HepG2 (cell line): ENCODE measurements around the gene SOAT1. TPM values are rescaled to one million over a fixed set of nuclear protein-coding genes. Genes with fewer than 3 reads are reported as not detected.

Experiments used
- AKNA ChIP-seq: sonication (generic); formaldehyde crosslinking; IDR thresholded peaks from 2 replicates; pipeline ENCODE4 v1.4.0; 2020; ENCODE audit warnings: missing genetic modification reagents, borderline replicate concordance
- CBX1 ChIP-seq: IDR thresholded peaks from one replicate; pipeline ENCODE4 v1.6.1; 2016; ENCODE audit warnings: antibody characterized with exemption, low read depth
- FLYWCH1 ChIP-seq: sonication (generic); formaldehyde crosslinking; IDR thresholded peaks from 2 replicates; pipeline ENCODE4 v1.8.1; 2023; ENCODE audit warnings: mild to moderate bottlenecking, missing genetic modification reagents
- MAF1 ChIP-seq: sonication (generic); formaldehyde crosslinking; IDR thresholded peaks from 2 replicates; pipeline ENCODE4 v1.5.0; 2020; ENCODE audit warnings: missing genetic modification reagents, borderline replicate concordance
- MIER3 ChIP-seq: IDR thresholded peaks from 2 replicates; pipeline ENCODE4 v1.6.1; 2016; ENCODE audit warnings: missing compliant biosample characterization, borderline replicate concordance
- MNT ChIP-seq: fragments of 450-650 bp; IDR thresholded peaks from 2 replicates; pipeline ENCODE4 v1.6.1; 2016
- SMYD3 ChIP-seq: sonication (generic); formaldehyde crosslinking; IDR thresholded peaks from 2 replicates; pipeline ENCODE4 v1.8.1; 2023; ENCODE audit warnings: mild to moderate bottlenecking, missing genetic modification reagents
- TCF12 ChIP-seq, 2 experiments: fragments of 450-650 bp in 1 of 2; sonication (generic) in 1 of 2; formaldehyde crosslinking in 1 of 2; IDR thresholded peaks; 2 replicates each; pipeline versions ENCODE4 v1.6.1 to v1.8.0; 2017 to 2022; ENCODE audit warnings: antibody characterized with exemption in 1 of 2, mild to moderate bottlenecking in 1 of 2, missing genetic modification reagents in 1 of 2, moderate library complexity in 1 of 2
- TOE1 ChIP-seq: sonication (generic); formaldehyde crosslinking; IDR thresholded peaks from 2 replicates; pipeline ENCODE4 v1.4.0; 2020; ENCODE audit warnings: mild to moderate bottlenecking, missing genetic modification reagents
- ZBTB42 ChIP-seq: sonication (generic); formaldehyde crosslinking; IDR thresholded peaks from 2 replicates; pipeline ENCODE4 v1.5.0; 2020; ENCODE audit warnings: mild to moderate bottlenecking, missing genetic modification reagents
- ZBTB7B ChIP-seq: sonication (generic); formaldehyde crosslinking; IDR thresholded peaks from 2 replicates; pipeline ENCODE4 v1.4.0; 2020; ENCODE audit warnings: missing genetic modification reagents
- ZEB1 ChIP-seq: IDR thresholded peaks from 2 replicates; pipeline ENCODE4 v1.6.1; 2012; ENCODE audit warnings: mild to moderate bottlenecking, low read depth, inconsistent platforms; ENCODE audit not compliant: insufficient replicate concordance
- ZMYM4 ChIP-seq: sonication (generic); formaldehyde crosslinking; IDR thresholded peaks from 2 replicates; pipeline ENCODE4 v1.8.1; 2023; ENCODE audit warnings: mild to moderate bottlenecking, missing genetic modification reagents
- ZNF230 ChIP-seq: sonication (generic); formaldehyde crosslinking; IDR thresholded peaks from 2 replicates; pipeline ENCODE4 v1.4.0; 2020; ENCODE audit warnings: mild to moderate bottlenecking, missing genetic modification reagents
- ZNF276 ChIP-seq: sonication (generic); formaldehyde crosslinking; IDR thresholded peaks from 2 replicates; pipeline ENCODE4 v1.4.0; 2020; ENCODE audit warnings: mild to moderate bottlenecking, low read depth, missing genetic modification reagents
- ZNF558 ChIP-seq: sonication (generic); formaldehyde crosslinking; IDR thresholded peaks from 2 replicates; pipeline ENCODE4 v1.9.0; 2022; ENCODE audit warnings: mild to moderate bottlenecking, missing genetic modification reagents, borderline replicate concordance
- ZNF740 ChIP-seq: sonication (generic); formaldehyde crosslinking; IDR thresholded peaks from 2 replicates; pipeline ENCODE4 v1.4.0; 2020; ENCODE audit warnings: missing genetic modification reagents
- ZNF773 ChIP-seq: sonication (generic); formaldehyde crosslinking; IDR thresholded peaks from 2 replicates; pipeline ENCODE4 v1.4.0; 2020; ENCODE audit warnings: missing genetic modification reagents, borderline replicate concordance
- ZNF883 ChIP-seq: sonication (generic); formaldehyde crosslinking; IDR thresholded peaks from 2 replicates; pipeline ENCODE4 v1.5.1; 2020; ENCODE audit warnings: mild to moderate bottlenecking, missing genetic modification reagents; ENCODE audit errors: not compliant biosample characterization
- polyA plus RNA-seq, 8 experiments: library from polyadenylated mRNA; depleted of rRNA in 3 of 8; stranded (reverse) in 7 of 8; unstranded in 1 of 8; fragments of >200 nt; fragmentation: Illumina TruSeq in 4 of 8; extraction: Trizol in 4 of 8; gene quantifications; 2 replicates each; pipeline versions ENCODE4 v1.2.1 to v1.2.3, GENCODE V29; 2011 to 2016; ENCODE audit warnings: low read depth in 4 of 8, missing spikeins in 1 of 8, mixed read lengths in 1 of 8; ENCODE audit not compliant: insufficient read depth in 1 of 8
- total RNA-seq, 5 experiments: library from RNA; depleted of rRNA; stranded (reverse); fragments of >200 nt; fragmentation: Illumina TruSeq; extraction: Trizol; gene quantifications; 2 replicates each; pipeline ENCODE4 v1.2.3, GENCODE V29; 2016; ENCODE audit warnings: low read depth in 1 of 5

SOAT1 gene
- total and polyA plus RNA-seq, 2 of the 13 experiments (the other 11 are each of a cell fraction or from before 2014, with no cell fraction given) = 22.3 to 52.0 TPM

DNA sequence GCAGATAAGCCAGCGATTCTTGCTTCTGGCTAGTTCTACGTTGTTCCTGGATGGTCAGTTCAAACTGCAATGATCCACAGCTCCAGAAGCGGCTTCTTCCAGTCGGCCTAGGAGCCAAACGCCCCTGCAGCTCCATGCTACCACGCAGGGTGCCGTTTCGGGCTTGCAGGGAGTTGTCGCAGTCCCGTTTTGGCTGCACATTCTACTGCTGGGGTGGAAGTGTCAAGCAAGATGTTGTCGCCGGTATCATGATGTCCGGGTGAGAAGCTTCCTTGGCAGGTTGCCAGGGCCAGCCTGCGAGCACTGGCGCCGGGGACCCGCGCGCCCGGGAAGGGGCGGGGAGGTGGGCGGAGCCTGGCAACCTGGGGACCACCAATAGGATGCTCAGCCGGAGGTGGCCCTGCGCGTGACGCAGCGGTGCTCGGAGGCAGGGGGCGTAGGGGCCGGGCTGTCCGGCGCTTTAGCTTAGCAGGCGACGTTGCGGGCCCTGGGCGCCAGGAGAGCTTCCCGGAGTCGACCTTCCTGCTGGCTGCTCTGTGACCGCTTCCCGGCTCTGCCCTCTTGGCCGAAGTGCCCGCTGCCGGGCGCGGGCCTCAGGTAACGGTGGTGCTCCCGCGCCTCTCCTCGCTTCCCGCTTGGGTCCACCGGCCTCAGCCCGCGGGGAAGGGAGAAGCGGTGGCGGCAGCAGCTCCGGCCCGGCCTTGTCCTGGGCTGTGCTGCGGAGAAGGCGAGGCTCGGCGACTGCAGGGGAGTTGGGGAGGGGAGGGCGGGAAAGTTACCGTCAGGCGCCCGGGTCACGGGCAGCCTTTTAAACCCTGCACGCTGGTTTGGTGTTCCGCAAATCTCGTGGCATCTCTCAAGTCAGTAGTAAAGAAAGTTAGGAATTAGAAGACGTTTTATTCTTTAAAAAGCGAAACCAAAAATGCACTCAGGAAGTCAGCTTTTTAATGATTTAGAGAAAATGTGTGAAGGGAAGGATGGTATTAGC, at the start of gene SOAT1 (continued):
- no peak for TF ChIP-seq ZNF740 (CRISPR knock-in tag)
- TF ChIP-seq ZEB1 = no peak
- no peak for TF ChIP-seq ZNF276 (CRISPR knock-in tag)
- TF ChIP-seq MAF1 = no peak; the same call in 1 of the 2 replicates
- no peak for TF ChIP-seq TCF12 (IDR thresholded peaks at IDR 0.05)
- no peak for TF ChIP-seq TCF12 (CRISPR knock-in tag; IDR thresholded peaks at IDR 0.05)
- TF ChIP-seq CBX1 = no peak
- TF ChIP-seq ZBTB42 (CRISPR knock-in tag) = no peak; the same call in 1 of the 2 replicates
- TF ChIP-seq ZNF883 (CRISPR knock-in tag) = no peak
- peak; percentile 88; the same call in 1 of the 2 replicates for TF ChIP-seq ZNF558
- peak; percentile 60; the same call in 1 of the 2 replicates for TF ChIP-seq ZNF773 (CRISPR knock-in tag)
- no peak for TF ChIP-seq FLYWCH1 (CRISPR knock-in tag)
- peak; percentile 88; the same call in 1 of the 2 replicates for TF ChIP-seq ZNF230 (CRISPR knock-in tag)
- 0 out of 2 replicates have a peak, but pooled peaks have one; percentile 14 for TF ChIP-seq MIER3 (CRISPR knock-in tag)
- no peak for TF ChIP-seq MNT
- TF ChIP-seq ZBTB7B (CRISPR knock-in tag) = peak; percentile 54; the same call in 1 of the 2 replicates
- no peak for TF ChIP-seq SMYD3 (CRISPR knock-in tag)
- TF ChIP-seq ZMYM4 = no peak
- TF ChIP-seq AKNA (CRISPR knock-in tag) = no peak
- no peak for TF ChIP-seq TOE1 (CRISPR knock-in tag)
